H1 (cell line): ENCODE results near the gene MGRN1. TPM values are rescaled to one million over a fixed set of nuclear protein-coding genes. Genes with fewer than 3 reads are reported as not detected.

Experiments used
- CTCF ChIA-PET: fragments of 300-600 bp; sonication (Branson Sonifier 250); formaldehyde crosslinking; loops from one replicate; lab custom pipeline; 2021; ENCODE audit not compliant: partially characterized antibody; lab: Charles Lee
- POLR2A ChIA-PET: fragments of 300-600 bp; sonication (Branson Sonifier 250); formaldehyde crosslinking; loops from one replicate; lab custom pipeline; 2021; ENCODE audit warnings: inconsistent platforms; ENCODE audit not compliant: partially characterized antibody; lab: Charles Lee
- DNase-seq, 2 experiments: peaks; one replicate each; pipeline versions ENCODE4 v3.0.0 to v3.0.0-alpha.2; 2010 to 2022; ENCODE audit warnings: low spot score in 2 of 2, low read depth in 1 of 2, mixed read lengths in 1 of 2
- FAIRE-seq: peaks from 2 replicates; lab custom pipeline; 2011; peaks lifted over from hg19 to GRCh38; lab: Jason Lieb, UNC
- H2AFZ ChIP-seq: 2 replicates; pipeline ENCODE4 v1.8.1; 2012; ENCODE audit warnings: low read length, inconsistent platforms
- H2AK5ac ChIP-seq: 2 replicates; pipeline ENCODE4 v1.6.1; 2013; ENCODE audit warnings: low read depth, low read length
- H2BK120ac ChIP-seq: replicated peaks from 2 replicates; pipeline ENCODE3; 2013; ENCODE audit warnings: low read depth, low read length, inconsistent platforms
- H2BK12ac ChIP-seq: 2 replicates; pipeline ENCODE4 v1.6.1; 2013; ENCODE audit warnings: low read depth, low read length
- H2BK15ac ChIP-seq: 2 replicates; pipeline ENCODE4 v1.6.1; 2013; ENCODE audit warnings: low read length
- H2BK20ac ChIP-seq: 2 replicates; pipeline ENCODE4 v1.6.1; 2013; ENCODE audit warnings: low read length
- H2BK5ac ChIP-seq: 2 replicates; pipeline ENCODE4 v1.6.1; 2013; ENCODE audit warnings: low read depth, low read length
- H3K14ac ChIP-seq: 2 replicates; pipeline ENCODE4 v1.6.1; 2013; ENCODE audit warnings: inconsistent platforms; ENCODE audit not compliant: insufficient read length
- H3K18ac ChIP-seq: 2 replicates; pipeline ENCODE4 v1.6.1; 2013; ENCODE audit warnings: low read length; ENCODE audit errors: extremely low read depth
- H3K23ac ChIP-seq: 2 replicates; pipeline ENCODE4 v1.6.1; 2013; ENCODE audit warnings: inconsistent platforms; ENCODE audit not compliant: insufficient read length
- H3K23me2 ChIP-seq: 2 replicates; pipeline ENCODE4 v1.6.1; 2013; ENCODE audit warnings: low read depth, low read length
- H3K27ac ChIP-seq: 2 replicates; pipeline ENCODE4 v1.6.1; 2011; ENCODE audit warnings: low read depth, low read length, inconsistent platforms
- H3K27me3 ChIP-seq, 4 experiments: replicated peaks in 1 of 4; 1 replicate in 1 of 4; 2 replicates in 3 of 4; pipeline versions ENCODE4 v1.6.1 to v1.8.1; 2011 to 2013; ENCODE audit warnings: low read length in 3 of 4, mild to moderate bottlenecking in 3 of 4, inconsistent platforms in 2 of 4, mixed read lengths in 2 of 4, moderate library complexity in 1 of 4; ENCODE audit not compliant: control insufficient read depth in 3 of 4, insufficient read depth in 3 of 4; ENCODE audit errors: extremely low read depth in 1 of 4
- H3K36me3 ChIP-seq, 4 experiments: 2 replicates each; pipeline versions ENCODE4 v1.6.1 to v1.8.1; 2011 to 2013; ENCODE audit warnings: mild to moderate bottlenecking in 4 of 4, low read length in 3 of 4, moderate library complexity in 2 of 4, control low read depth in 1 of 4, inconsistent platforms in 1 of 4; ENCODE audit not compliant: insufficient read depth in 4 of 4, control insufficient read depth in 2 of 4
- H3K4ac ChIP-seq: replicated peaks from 2 replicates; pipeline ENCODE3; 2013; ENCODE audit warnings: low read length, low read depth, mixed read lengths, inconsistent platforms; ENCODE audit not compliant: insufficient read length
- H3K4me1 ChIP-seq, 4 experiments: replicated peaks in 1 of 4; 1 replicate in 1 of 4; 2 replicates in 3 of 4; pipeline versions ENCODE4 v1.6.1 to v1.8.1; 2011 to 2013; ENCODE audit warnings: low read length in 3 of 4, inconsistent platforms in 2 of 4, mixed read lengths in 1 of 4; ENCODE audit not compliant: insufficient read depth in 4 of 4, control insufficient read depth in 3 of 4
- H3K4me2 ChIP-seq, 2 experiments: 2 replicates each; pipeline versions ENCODE4 v1.6.1 to v1.8.1; 2011 to 2013; ENCODE audit warnings: low read depth in 2 of 2, low read length in 2 of 2, control low read depth in 1 of 2, inconsistent platforms in 1 of 2, mild to moderate bottlenecking in 1 of 2; ENCODE audit not compliant: insufficient read depth in 1 of 2
- H3K4me3 ChIP-seq, 4 experiments: fragments of 200-600, 300-600 bp in 1 of 4; sonication (generic), shearing (Covaris generic), sonication (Bioruptor Twin) in 1 of 4; 2 replicates each; pipeline versions ENCODE4 v1.5.1 to v1.8.1; 2011 to 2016; ENCODE audit warnings: low read length in 4 of 4, low read depth in 3 of 4, control low read depth in 2 of 4, inconsistent platforms in 2 of 4, mild to moderate bottlenecking in 2 of 4, mixed read lengths in 1 of 4, moderate library complexity in 1 of 4; ENCODE audit not compliant: insufficient read depth in 2 of 4; ENCODE audit errors: extremely low read depth in 1 of 4
- H3K56ac ChIP-seq: replicated peaks from 2 replicates; pipeline ENCODE3; 2013; ENCODE audit warnings: low read depth, mild to moderate bottlenecking, mixed read lengths, low read length, inconsistent platforms; ENCODE audit not compliant: insufficient read length
- H3K79me1 ChIP-seq: 2 replicates; pipeline ENCODE4 v1.6.1; 2013; ENCODE audit warnings: low read depth, low read length, control low read depth
- H3K79me2 ChIP-seq, 2 experiments: 2 replicates each; pipeline versions ENCODE4 v1.6.1 to v1.8.1; 2012 to 2013; ENCODE audit warnings: low read length in 2 of 2, mild to moderate bottlenecking in 2 of 2, inconsistent platforms in 1 of 2; ENCODE audit not compliant: insufficient read depth in 2 of 2, control insufficient read depth in 1 of 2
- H3K9ac ChIP-seq, 4 experiments: replicated peaks in 1 of 4; 1 replicate in 1 of 4; 2 replicates in 3 of 4; pipeline versions ENCODE4 v1.6.1 to v1.8.1; 2011 to 2013; ENCODE audit warnings: low read depth in 3 of 4, low read length in 3 of 4, control low read depth in 2 of 4, mild to moderate bottlenecking in 2 of 4, moderate library complexity in 2 of 4, inconsistent platforms in 1 of 4; ENCODE audit errors: extremely low read depth in 1 of 4
- H3K9me3 ChIP-seq, 2 experiments: 2 replicates each; pipeline versions ENCODE4 v1.6.1 to v1.8.1; 2012 to 2013; ENCODE audit warnings: mild to moderate bottlenecking in 2 of 2, moderate library complexity in 2 of 2, control low read depth in 1 of 2, inconsistent platforms in 1 of 2, low read depth in 1 of 2, low read length in 1 of 2, mixed read lengths in 1 of 2; ENCODE audit not compliant: insufficient read depth in 2 of 2
- H4K20me1 ChIP-seq, 2 experiments: replicated peaks in 1 of 2; 2 replicates each; pipeline versions ENCODE3 to v1.8.1; 2011 to 2013; ENCODE audit warnings: inconsistent platforms in 2 of 2, low read length in 2 of 2, mild to moderate bottlenecking in 1 of 2; ENCODE audit not compliant: insufficient read depth in 2 of 2, control insufficient read depth in 1 of 2
- H4K5ac ChIP-seq: 2 replicates; pipeline ENCODE4 v1.6.1; 2013; ENCODE audit warnings: low read length, low read depth, mixed read lengths, inconsistent platforms; ENCODE audit not compliant: insufficient read length
- H4K8ac ChIP-seq: 2 replicates; pipeline ENCODE4 v1.8.0; 2013; ENCODE audit warnings: mild to moderate bottlenecking, moderate library complexity, low read length, inconsistent platforms; ENCODE audit not compliant: insufficient read depth; ENCODE audit errors: extremely low read depth
- H4K91ac ChIP-seq: replicated peaks from 2 replicates; pipeline ENCODE3; 2013; ENCODE audit warnings: low read length, mixed read lengths, inconsistent platforms; ENCODE audit not compliant: insufficient read length
- CBX8 ChIP-seq: fragments of 300-800, 300-1000 bp; sonication (generic); IDR thresholded peaks from 2 replicates; pipeline ENCODE4 v1.7.1; 2016; ENCODE audit warnings: low read depth, low read length, borderline replicate concordance
- EGR1 ChIP-seq: IDR thresholded peaks from 2 replicates; pipeline ENCODE4 v1.6.1; 2011; ENCODE audit warnings: low read depth, low read length, borderline replicate concordance
- JUN ChIP-seq: IDR thresholded peaks from 2 replicates; pipeline ENCODE4 v1.6.1; 2011; ENCODE audit warnings: low read depth, mild to moderate bottlenecking, improper control_type of control experiment, low read length
- PHF8 ChIP-seq: fragments of 200-600 bp; sonication (generic); conservative IDR thresholded peaks from 2 replicates; pipeline ENCODE4 v1.7.1; 2012; ENCODE audit warnings: low read depth, mild to moderate bottlenecking, inconsistent platforms, low read length, moderate library complexity
- TAF1 ChIP-seq: IDR thresholded peaks from 2 replicates; pipeline ENCODE4 v1.6.1; 2011; ENCODE audit warnings: mild to moderate bottlenecking, low read depth, low read length
- WGBS, 2 experiments: shearing (Covaris generic) in 1 of 2; methylation state at CpG; one replicate each; pipeline versions ENCODE4 v1.1.6 to v1.1.7; 2013 to 2015; ENCODE audit warnings: low lambda C conversion rate in 2 of 2, mixed read lengths in 2 of 2, inconsistent platforms in 1 of 2, low coverage in 1 of 2, missing lambda C conversion rate in 1 of 2; ENCODE audit not compliant: insufficient replicate concordance in 2 of 2, insufficient coverage in 1 of 2, insufficient read length in 1 of 2; ENCODE audit errors: extremely low coverage in 1 of 2, missing lambda C conversion rate in 1 of 2; 5-methylcytosine and 5-hydroxymethylcytosine counted together
- polyA plus RNA-seq, 7 experiments: library from polyadenylated mRNA; depleted of rRNA in 3 of 7; stranded (reverse) in 5 of 7; unstranded in 2 of 7; fragments of >200 nt in 5 of 7; fragments of 200-250 nt in 2 of 7; gene quantifications; 1 replicate in 5 of 7; 2 replicates in 1 of 7; 4 replicates in 1 of 7; pipeline versions ENCODE4 v1.2.1 to v1.2.3, GENCODE V29; 2011 to 2013; ENCODE audit warnings: missing spikeins in 2 of 7, mixed read lengths in 2 of 7
- total RNA-seq: library from RNA; stranded (reverse); fragmentation: NEBNext Ultra II Directional; extraction: Animal tissue kit (Norgen Biotek cat#: 25700); gene quantifications from 2 replicates; pipeline ENCODE4 v1.2.1, GENCODE V29; 2021

MGRN1 gene
- total and polyA plus RNA-seq, 2 of the 8 experiments (the other 6 are each of a cell fraction or from before 2014, with no cell fraction given): 15.0 to 82.3 TPM

DNA sequence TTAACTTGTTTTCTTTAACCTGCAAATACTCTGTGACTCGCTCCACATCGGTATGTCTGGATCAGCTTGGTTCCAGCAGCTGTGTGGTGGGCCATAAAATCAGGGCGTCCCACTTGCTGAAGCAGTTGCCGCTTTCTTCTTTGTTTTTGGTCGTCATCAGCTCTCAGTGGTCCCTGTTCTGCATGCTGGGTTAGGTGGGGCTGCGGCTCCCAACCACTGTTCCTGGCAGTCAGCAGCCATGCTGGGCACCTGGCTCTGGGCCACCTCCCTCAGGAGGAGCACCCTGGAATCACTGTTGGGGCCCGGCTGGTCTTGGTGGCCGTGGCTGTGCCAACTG is 23.0 kb downstream of the MGRN1 start:
- H2AK5ac ChIP-seq: no peak overlapping the region
- H2BK120ac ChIP-seq: no peak overlapping the region
- ChIA-PET POLR2A (interaction anchor here (0.6 to 0.7 kb wide), 2 partner anchors 30 to 130 kb away, joined by 3 to 4 read pairs; no protein-coding TSS in a partner anchor), CTCF (interaction anchor here (0.6 to 1.1 kb wide), 2 partner anchors 24 to 123 kb away, joined by 3 to 5 read pairs; no protein-coding TSS in a partner anchor)
- no peak overlapping the region for H3K27ac ChIP-seq
- no peak overlapping the region for H3K4me3 ChIP-seq
- H3K23me2 ChIP-seq: no peaks in the 10 kb centered on the region
- H4K8ac ChIP-seq: no peak overlapping the region
- no peak overlapping the region for H3K18ac ChIP-seq
- H3K14ac ChIP-seq: no peak overlapping the region
- H3K9ac ChIP-seq: no peak overlapping the region
- WGBS, 2 experiments: 92% methylated on average over 8 of the region's 8 CpGs; no CpG with 5 or more reads in 1 of the 2 experiments
- peaks cover 5 to 11% of the 10 kb centered on the region in 2 experiments for H4K20me1 ChIP-seq
- peaks cover 18% of the 10 kb centered on the region for H3K79me1 ChIP-seq
- FAIRE-seq: no peak
- no peak overlapping the region for H3K4ac ChIP-seq
- H3K4me1 ChIP-seq: peaks cover 0 to 2% (median 0%) of the 10 kb centered on the region in 4 experiments; a peak in 2 of 7 replicates
- no peak overlapping the region for H2BK12ac ChIP-seq
- peaks cover 0 to 48% of the 10 kb centered on the region in 2 experiments; a peak in 2 of 4 replicates for H3K79me2 ChIP-seq
- no peak overlapping the region for H2BK5ac ChIP-seq
- H3K56ac ChIP-seq: no peak overlapping the region
- no peak overlapping the region for H3K4me2 ChIP-seq
- H3K23ac ChIP-seq: no peak overlapping the region
- H2BK20ac ChIP-seq: no peak overlapping the region
- no peak overlapping the region for H2AFZ ChIP-seq
- no peaks in the 10 kb centered on the region for H3K27me3 ChIP-seq
- H4K91ac ChIP-seq: no peak overlapping the region
- no peak for DNase-seq
- H3K36me3 ChIP-seq: peaks cover 0 to 7% (median 6%) of the 10 kb centered on the region in 4 experiments; a peak in 5 of 8 replicates
- no peak overlapping the region for H2BK15ac ChIP-seq
- no peak overlapping the region for H4K5ac ChIP-seq
- TF ChIP-seq JUN (no peak), EGR1 (no peak), PHF8 (no peak), TAF1 (no peak), CBX8 (no peak)
- H3K9me3 ChIP-seq: no peaks in the 10 kb centered on the region
